Mammary epithelial cell (primary cell): ENCODE measurements around the gene OGDH.

Experiments used
- EZH2 ChIP-seq: IDR thresholded peaks from 2 replicates; pipeline ENCODE4 v1.6.1; 2012; ENCODE audit warnings: low read length, inconsistent platforms, borderline replicate concordance
- TF ChIP-seq, protein P1 (sequence below), 2 donors: IDR thresholded peaks in 1 of 2; conservative IDR thresholded peaks in 1 of 2; 2 replicates each; pipeline ENCODE4 v1.5.1; 2011 to 2012; ENCODE audit warnings: inconsistent platforms in 2 of 2, low read length in 2 of 2, mild to moderate bottlenecking in 2 of 2, control low read depth in 1 of 2, low read depth in 1 of 2; ENCODE audit not compliant: insufficient read depth in 1 of 2; ENCODE audit errors: extremely low read depth in 1 of 2

DNA sequence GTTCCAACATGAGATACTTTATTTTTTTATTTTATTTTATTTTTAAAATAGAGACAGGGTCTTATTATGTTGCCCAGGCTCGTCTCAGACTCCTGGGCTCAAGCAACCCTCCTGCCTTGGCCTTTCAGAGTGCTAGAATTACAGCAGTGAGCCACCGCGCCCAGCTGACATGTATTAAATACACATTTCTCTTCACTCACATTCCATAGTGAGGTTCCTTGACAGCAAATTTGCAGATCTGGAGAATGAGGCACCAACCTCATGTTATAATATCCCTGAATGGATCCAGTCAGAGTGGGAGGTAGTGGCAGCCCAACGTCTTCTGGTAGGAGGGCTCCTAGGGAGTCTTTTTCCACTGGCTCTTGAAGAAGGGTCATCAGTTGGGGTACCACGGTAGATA lies 46.1 kb downstream of the OGDH start:
- TF ChIP-seq, protein P1, sequence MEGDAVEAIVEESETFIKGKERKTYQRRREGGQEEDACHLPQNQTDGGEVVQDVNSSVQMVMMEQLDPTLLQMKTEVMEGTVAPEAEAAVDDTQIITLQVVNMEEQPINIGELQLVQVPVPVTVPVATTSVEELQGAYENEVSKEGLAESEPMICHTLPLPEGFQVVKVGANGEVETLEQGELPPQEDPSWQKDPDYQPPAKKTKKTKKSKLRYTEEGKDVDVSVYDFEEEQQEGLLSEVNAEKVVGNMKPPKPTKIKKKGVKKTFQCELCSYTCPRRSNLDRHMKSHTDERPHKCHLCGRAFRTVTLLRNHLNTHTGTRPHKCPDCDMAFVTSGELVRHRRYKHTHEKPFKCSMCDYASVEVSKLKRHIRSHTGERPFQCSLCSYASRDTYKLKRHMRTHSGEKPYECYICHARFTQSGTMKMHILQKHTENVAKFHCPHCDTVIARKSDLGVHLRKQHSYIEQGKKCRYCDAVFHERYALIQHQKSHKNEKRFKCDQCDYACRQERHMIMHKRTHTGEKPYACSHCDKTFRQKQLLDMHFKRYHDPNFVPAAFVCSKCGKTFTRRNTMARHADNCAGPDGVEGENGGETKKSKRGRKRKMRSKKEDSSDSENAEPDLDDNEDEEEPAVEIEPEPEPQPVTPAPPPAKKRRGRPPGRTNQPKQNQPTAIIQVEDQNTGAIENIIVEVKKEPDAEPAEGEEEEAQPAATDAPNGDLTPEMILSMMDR (conservative IDR thresholded peaks at IDR 0.05 in 1 of 2, IDR thresholded peaks at IDR 0.05 in 1 of 2; ENCODE audit: extremely low read depth in 1 of 2, insufficient read depth in 1 of 2, low read depth in 1 of 2, low read length in 2 of 2): no peak
- TF ChIP-seq EZH2: no peak
